Hippocampal formation (tissue), 2 donors: ENCODE results near the gene KAZALD1.
A peak's percentile ranks its signal among the peaks of the same experiment; 100 is the strongest.

ENCODE experiments used
- DNase-seq, 2 donors: peaks; one replicate each; lab custom pipeline; 2025; lab: John Stamatoyannopoulos, UW

KAZALD1 gene, protein sequence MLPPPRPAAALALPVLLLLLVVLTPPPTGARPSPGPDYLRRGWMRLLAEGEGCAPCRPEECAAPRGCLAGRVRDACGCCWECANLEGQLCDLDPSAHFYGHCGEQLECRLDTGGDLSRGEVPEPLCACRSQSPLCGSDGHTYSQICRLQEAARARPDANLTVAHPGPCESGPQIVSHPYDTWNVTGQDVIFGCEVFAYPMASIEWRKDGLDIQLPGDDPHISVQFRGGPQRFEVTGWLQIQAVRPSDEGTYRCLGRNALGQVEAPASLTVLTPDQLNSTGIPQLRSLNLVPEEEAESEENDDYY

DNA sequence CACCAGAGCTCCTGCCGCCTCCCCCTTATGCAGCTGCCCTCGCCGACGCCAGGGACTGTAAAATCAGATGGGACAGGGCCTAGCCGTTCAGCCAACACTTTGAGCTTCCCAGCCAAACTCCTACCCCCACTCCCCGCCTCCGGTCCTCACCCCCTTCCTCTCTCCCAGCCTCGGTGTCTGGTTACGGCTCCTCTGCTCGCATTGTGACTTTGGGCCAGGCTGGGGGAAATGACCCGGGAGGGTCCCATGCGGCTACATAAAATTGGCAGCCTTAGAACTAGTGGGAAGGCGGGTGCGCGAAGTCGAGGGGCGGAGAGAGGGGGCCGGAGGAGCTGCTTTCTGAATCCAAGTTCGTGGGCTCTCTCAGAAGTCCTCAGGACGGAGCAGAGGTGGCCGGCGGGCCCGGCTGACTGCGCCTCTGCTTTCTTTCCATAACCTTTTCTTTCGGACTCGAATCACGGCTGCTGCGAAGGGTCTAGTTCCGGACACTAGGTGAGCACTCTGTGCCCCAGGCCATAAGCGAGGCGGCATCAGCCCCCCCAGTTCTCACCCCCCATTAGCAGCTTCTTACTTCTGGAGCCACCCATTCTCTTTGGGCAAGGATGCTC is at the start of gene KAZALD1:
KAZALD1 (plus strand) TSS at position 366 of the 608 bp plus-strand sequence. CDS start 604 bp downstream, outside the sequence.
- no peak for DNase-seq

DNA sequence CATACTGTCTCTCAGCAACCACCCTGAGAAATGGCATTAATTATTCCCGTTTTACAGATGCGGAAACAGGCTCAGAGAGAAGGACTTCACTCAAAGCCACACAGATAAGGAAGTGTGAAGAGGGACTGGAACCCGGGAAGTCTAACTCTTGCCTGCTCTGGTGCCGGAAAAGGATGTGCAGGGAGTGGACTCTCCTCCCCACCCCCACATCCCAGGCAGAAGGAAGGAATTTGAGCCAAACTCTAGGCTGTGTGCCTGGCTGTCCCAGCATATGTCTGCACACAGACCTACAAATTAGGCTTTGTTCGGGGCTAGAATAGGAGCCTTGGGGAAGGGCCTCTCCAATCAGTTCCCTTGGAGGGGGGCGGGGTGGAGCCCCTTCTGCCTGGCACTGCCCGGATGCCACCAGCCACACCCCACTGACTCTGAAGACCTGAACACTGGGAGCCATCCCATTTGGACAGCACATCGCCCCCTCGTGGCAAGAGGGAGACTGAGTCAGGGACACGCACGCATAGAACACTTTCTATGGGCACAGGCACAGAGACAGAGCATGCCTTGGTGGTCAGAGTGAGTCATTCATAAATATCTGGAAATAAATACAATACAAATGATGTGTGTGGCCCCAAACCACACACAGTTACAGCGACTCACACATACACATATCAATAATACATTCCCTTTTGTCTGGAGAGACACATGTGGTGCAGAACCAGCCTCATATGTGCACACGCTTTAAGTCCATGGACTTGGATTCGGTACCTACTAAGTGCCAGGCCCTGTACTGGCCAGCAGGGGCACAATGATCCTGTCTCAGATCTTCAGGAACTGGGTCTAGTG is 49.0 kb upstream of the KAZALD1 start:
- peak; percentile 94 to 95 for DNase-seq

DNA sequence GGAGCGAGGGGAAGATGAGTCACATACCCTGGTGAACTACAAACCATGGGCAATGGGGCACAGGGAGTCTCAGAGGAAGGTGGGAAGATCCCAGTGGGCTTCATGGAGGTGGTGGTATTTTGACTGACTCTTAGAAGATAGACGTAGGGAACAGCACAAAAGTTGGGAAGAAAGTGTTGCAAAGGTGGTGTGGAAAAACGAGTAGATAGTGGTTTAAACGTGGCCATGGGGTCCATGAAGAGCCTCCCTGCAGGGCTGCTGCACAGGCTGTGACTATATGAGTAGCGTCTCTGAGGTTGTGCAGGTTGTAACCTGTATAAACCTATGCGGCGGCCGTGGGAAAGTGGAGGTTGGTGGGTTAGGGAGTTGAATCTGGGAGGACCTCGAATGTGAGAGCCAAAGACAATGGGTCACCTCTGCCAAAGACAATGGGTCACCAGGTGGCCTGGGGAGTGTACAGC is 48.4 kb upstream of the KAZALD1 start:
- no peak for DNase-seq

DNA sequence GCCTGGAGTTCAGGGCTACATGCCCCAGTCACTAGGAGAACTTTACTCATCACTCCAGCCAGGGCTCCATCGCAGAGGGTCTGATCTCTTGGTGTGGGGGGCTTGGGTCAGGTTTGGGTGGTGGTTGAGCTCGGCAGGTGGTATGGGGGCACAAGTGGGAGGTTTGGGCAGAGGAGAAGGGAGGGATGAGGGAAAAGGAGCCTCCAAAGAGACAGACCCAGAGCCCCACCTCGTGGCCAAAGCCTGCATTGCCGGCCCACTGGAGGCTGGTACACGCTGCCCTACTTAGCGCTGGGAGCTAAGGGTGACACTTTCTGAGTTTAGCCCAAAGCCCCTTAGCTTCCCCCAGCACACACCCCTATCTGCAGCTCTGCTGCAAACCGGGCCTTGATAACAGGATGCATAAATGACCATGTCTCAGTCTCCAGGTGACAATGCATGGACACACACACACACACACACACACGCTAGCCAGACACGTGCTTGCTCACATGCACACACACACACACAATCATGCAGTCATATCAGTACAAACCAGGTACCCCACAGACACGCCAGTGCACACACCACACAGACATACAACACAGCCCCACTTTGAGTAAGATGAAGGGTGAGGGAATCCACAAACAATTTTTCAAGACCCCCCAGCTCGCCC is 47.4 kb upstream of the KAZALD1 start:
- peak; percentile 58 to 73 for DNase-seq

DNA sequence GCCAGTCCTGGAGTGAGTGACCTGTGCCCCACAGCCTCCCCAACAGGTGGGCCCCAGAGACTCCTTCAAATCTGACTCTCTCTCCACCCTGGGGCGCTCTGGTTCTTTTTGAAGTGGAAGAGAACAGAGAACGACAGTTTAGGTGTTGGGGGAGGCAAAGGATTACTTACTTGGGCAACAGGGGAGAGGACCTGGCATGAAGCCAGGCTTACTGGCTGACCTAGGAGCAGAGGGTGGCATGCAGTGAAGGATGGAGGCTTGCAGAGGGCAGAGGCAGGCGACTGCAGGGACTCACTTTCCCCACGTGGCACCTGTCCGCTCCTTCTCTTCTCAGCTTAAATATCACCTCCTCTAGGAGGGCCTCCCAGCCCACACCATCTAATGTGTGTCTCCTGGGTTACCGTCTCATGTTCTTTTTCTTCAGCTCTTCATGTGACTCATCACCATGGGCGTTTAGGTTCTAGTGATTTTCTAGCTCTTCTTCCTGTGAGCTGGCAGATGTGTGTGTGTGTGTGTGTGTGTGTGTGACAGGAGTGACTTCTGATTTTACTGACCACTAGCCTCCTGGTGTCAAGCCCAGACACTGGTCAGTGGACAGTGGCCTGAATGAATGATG is 46.7 kb upstream of the KAZALD1 start:
- no peak for DNase-seq

DNA sequence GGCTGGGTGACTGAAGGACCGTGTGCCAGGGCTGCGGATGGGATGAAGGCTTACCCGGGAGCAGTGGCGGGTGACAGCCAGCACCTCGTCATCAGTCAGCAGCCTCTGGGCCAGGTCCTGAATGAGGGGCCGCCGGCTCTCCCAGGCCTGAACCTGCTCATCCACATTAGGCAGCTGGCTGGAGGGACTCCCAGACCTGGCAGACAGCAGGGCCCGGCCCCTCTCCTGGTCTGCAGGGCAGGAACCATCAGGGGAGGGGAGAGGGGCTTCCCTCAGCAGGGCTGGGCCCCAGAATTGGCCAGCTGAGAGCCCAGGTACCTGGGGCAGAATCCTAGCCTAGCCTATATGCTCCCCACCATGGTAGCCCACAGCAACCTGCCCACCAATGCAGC is 46.2 kb upstream of the KAZALD1 start:
- no peak for DNase-seq

DNA sequence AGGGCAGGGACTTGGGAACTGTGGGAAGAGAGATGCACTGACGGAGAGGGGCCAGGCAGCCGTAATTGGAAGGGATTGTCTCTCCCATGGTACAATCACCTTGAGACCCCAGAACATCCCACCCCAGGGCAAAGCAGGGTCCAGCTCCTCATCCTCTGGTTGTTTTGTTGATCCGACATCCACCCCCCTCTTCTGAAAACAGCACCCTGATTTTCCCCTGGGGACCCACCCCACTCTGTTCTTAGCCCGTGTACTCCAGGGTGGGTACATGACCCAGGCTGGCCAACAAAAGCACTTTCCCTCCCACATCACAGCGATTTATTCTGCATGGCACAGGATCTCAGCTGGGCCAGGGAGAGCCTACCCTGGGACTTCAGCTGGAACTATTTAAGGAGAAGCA is 45.0 kb upstream of the KAZALD1 start:
- DNase-seq, result no peak

DNA sequence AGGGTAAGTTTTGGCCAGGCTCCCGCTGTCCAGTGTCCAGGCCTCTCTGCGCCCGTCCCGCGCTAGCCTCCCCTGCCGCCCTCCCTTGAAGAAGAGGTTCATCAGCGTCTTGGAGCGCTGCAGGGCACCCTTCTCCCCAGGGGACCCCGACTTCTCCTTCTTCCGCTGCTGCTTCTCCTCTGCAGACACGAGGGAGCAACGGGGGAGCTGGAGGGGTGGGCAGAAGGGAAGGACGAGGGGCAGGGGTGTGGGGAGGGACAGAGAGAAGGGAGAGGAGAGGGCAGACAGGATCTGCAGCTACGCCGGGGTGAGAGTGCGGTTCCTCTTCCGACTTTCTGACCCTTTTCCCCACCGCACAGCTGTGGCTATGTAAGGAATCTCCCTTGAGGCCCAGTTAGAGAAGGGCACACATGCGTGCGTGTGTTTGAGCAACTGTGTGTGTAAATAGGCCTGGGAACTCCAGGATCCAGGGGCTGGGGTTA is 43.6 kb upstream of the KAZALD1 start:
- DNase-seq, result no peak

DNA sequence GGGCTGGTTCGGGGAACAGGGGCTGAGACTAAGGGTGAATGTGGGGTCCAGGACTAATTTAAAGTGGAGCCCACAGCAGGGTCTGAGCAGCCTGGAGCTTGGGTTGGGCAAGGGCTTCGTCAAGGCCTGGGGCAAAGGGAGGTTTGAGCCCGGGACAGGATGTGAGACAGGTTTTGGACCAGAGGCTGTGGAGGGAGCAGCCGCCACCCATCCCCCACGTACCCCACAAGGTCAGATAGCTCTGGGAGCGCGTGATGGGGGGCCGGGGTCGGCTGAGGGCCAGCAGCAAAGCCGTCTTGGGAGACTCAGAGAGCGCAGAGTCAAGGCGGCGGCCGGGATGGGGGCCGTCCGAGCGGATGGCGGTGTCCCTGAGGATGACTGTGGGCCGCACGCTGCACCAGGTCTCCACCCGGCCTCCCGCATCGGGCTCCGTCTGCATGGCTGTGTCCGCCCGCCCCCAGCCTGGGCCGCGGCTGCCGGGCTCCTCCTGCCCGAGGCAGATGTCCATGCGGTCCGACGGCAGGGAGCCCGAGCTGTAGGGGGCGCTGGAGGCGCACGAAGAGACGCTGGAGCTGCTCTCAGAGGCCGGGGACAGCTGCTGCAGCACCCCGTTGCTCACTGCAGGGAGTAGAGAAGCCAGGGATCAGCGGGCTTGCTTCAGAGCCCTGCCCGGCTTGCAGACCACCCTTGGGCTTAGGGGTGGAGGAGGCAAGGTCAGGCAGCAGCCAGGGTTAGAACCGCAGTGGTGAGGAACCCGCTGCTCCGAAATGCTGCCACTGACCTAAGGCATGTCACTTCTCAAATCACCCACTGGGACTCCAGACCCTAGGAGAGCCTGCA is 43.0 kb upstream of the KAZALD1 start:
- peak; percentile 62 to 78 for DNase-seq

DNA sequence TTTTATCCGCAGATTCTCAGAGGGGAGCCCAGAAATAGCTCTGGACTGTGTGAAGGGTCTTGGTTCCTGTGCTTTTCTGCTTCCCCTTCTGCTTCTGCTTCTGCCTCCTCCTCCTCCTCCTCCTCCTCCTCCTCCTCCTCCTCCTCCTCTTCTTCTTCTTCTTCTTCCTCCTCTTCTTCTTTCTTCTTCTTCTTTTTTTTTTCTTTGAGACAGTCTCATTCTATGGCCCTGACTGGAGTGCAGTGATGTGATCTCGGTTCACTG is 42.4 kb upstream of the KAZALD1 start:
- DNase-seq, result no peak

DNA sequence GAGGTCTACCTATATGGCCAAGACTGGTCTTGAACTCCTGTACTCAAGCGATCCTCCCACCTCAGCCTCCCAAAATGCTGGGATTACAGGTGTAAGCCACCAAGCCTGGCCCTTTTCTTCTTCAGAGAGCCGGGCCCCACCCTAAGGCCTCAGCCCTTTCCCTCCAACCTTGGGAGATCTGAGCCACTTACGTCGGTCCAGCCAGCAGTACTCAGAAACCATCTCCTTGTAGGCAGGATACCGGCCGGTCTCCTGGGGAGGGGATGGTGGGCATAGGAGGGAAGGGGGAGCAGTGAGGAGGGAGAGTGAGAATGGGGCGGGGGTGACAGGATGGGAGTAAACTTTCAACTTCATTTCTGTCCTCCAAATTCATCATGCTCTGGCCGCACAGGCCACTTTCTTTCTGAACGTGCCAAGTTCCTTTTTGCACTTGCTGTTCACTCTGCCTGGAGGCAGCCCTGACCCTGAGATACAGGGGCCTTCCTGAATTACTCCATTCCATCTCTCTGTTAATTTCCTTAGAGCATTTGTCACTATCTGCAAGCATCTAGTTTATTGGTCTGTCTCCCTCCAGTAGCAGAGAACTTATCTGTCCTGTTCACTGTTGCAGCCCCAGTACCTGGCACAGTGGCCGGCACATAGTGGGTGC is 41.2 kb upstream of the KAZALD1 start:
- no peak for DNase-seq

DNA sequence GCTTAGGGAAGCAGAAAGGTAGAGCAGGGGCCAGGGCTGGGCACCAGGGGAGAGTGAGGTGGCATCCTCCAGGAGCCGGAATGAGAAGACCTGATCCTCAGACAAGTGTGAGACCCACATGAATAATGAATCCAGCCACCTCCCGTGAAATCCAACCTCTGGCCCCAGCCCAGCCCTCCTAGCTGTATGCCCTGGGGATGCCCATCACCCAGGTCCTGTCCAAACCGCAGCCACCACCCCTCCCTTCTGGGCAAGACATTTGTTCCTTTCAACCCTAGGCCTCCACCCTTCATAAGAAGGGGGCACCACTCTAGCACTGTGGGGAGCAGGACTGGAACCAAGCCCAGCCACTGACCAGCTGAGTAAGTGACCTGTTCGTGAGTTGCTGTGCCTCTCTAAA is 40.5 kb upstream of the KAZALD1 start:
- no peak for DNase-seq

DNA sequence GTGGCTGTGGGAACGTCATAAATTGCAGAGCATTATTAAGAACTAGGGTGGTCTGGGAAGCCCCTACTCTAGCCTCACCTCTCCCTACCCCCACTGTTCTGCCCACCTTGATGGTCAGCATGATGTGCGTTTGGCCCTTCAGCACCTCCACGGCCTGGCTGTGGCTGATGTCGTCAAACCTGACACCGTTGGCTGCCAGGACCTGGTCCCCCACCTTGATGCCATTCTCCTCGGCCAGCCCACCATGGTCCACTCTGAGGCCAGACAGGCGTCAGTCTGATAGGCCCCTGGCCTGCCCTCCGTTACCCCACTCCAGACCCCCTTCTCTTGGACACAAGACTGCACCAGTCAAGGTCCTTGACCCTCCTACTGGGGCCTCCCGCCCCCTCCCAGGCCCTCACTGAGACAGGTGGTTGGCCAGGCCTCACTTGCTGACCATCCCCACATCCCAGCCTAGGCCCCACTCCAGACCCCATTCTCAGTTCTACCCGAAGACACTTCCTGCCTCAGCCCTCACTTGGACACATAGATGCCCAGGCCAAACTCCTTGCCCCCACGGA is 40.0 kb upstream of the KAZALD1 start:
- no peak for DNase-seq

DNA sequence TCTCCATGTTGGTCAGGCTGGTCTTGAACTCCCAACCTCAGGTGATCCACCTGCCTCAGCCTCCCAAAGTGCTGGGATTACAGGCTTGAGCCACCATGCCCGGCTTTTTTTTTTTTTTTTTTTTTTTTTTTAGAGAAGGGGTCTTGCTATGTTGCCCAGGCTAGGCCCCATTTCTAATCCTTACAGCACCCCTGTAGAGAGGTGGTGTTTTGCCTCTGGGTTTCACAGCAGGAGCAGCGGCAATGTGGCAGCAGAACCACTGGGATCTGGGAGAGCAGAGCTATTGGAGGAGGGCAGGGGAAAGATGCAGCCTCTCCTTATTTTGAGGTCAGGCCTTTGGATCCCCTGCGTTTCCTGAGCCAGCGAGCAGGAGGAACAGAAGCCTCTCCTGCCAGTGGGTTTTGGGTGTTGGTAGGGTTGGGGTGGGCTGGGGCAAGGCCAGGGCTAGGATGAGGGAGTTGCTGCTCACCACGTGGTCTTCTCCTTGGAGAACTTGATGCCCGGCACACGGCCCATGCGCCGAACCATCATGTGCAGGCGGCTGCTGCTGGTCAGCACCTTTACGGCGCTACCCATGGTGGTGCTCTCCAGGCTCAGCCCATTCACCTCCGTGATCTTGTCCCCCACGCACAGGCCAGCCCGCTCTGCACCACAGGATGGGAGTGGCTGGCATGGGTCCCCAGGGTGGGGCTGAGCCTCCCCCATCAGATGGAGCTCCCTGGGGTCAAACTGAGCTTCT is 38.7 kb upstream of the KAZALD1 start:
- no peak for DNase-seq

DNA sequence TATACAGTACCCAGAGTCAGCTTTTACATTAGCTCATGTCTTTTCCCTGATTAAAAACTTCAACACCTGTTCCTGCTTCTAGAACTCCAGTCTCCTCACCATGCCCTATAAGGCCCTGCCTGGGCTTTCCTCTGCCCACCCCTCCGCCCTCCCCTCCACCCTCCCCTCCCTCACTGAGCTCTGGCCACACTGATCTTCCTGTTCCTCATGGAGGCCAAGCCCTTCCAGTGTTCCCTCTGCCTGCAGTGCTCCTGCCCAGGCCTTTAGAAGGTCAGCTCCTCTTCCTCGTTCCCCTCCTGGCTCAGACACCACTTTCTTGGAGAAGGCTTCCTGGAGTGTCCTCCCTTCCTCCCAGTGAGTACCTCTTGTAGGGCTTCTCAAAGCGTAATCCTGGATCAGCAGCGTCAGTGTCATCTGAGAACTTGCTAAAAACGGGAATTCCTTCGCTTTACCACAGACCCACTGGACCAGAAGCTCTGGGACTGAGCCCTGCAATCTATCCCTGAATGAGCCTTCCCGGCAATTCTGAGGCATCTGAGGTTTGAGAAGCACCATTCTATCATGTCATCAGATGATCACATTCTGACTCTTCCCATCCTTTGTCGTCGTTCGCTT is 34.6 kb upstream of the KAZALD1 start:
- DNase-seq, result no peak

DNA sequence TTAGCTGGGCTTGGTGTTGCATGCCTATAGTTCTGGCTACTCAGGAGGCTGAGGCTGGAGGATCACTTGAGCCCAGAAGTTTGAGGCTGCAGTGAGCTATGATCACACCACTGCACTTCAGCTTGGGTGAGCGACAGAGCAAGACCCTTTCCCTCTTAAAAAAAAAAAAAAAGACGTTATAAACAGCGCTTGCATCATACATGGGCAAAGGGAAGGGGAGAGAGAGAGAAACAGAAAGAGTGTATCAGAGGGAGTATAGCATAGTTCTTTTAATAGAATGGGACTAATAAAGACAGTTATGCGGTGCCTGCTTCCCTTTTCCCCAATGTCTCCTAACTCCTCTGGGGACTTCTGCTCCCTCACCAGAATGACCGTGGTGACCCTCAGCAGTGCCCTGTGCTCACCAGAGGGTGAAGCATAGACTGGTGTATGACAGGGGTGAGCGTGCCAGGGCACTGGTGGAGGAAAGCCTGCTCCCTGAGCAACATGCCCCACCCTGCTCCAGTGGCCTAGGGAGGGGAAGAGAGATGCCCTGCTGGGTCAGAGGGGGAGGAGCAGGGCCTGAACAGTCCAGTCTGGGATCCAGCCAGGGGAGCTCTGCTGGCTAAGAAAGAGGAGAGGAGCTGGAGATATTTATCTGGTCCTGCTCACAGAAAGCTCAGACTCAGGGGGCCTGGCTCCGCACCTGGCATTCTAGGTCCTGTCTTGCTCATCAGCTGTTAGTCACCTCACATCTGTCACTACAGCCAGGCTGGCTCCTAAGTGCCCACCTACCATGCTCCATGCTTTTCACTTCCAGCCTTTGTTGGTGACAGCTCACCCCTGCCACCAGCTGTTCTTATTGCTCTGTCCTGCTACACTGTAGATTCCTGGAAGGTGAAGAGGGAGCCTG is 33.1 kb upstream of the KAZALD1 start:
- no peak for DNase-seq

DNA sequence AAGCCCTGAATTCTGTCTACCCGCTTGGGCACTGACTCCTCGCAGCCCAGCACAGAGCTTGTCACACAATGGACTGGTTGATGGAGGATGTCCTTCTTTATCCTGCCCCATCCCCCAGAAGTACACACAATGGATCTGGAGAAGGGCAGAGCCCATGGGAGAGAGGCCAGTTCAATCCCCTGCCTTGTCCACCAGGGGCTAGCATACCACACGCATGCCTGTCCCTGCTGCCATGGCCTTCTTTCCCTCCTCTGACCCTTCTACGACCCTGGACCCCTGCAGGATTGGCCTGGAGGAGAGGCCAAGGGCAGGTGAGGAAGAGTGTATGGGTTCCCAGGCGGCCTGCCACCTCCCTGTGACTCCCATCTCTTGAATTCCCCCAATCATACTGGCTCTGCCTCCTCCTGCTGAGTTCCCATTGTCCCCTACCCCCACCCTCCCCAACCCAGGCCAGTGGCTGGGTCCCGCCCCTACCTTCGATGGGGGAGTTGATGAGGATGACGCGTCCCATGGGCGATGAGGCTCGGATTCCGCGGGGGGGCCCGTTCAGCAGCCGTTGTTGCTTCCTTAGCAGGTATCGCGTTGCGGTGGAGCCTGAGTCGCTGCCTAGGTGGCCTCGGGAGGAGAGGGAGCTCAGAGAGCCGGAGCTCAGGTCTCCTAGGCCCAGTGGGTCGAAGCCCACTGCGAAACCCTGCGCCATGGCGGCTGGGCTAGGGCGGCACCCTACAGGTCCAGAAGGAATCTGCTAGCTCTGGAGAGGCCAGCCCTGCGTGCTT is 32.1 kb upstream of the KAZALD1 start:
- no peak for DNase-seq
